GM18499 (cell line): ENCODE measurements around the gene SORCS2.

Source experiments
- ATAC-seq: cut with Tn5 transposase; IDR thresholded peaks from one replicate; pipeline ENCODE4 v1.9.1; 2021; ENCODE audit warnings: moderate number of reproducible peaks; ENCODE audit not compliant: insufficient read depth, unreplicated experiment

The SORCS2 gene

GRCh38 chr4:7781366-7781765, 589.0 kb downstream of the SORCS2 start:
- ATAC-seq: no peak

GRCh38 chr4:7781993-7782392, 589.7 kb downstream of the SORCS2 start:
- no peak for ATAC-seq

GRCh38 chr4:7782783-7783182, 590.4 kb downstream of the SORCS2 start:
- no peak for ATAC-seq

- no peak for ATAC-seq
These were observed 591.2 kb downstream of the SORCS2 start for GRCh38 chr4:7783541-7783940.

GRCh38 chr4:7784131-7784870, 592.0 kb downstream of the SORCS2 start:
- ATAC-seq: no peak

GRCh38 chr4:7785017-7785416, 592.7 kb downstream of the SORCS2 start:
- no peak for ATAC-seq

GRCh38 chr4:7786040-7786439, 593.7 kb downstream of the SORCS2 start:
- ATAC-seq: no peak

- ATAC-seq: no peak
These were observed 594.2 kb downstream of the SORCS2 start for GRCh38 chr4:7786517-7786916.

- ATAC-seq: no peak
These were observed 594.7 kb downstream of the SORCS2 start for GRCh38 chr4:7787067-7787466.

- ATAC-seq: no peak
These were observed 595.4 kb downstream of the SORCS2 start for GRCh38 chr4:7787681-7788141.

- ATAC-seq: no peak
These were observed 595.9 kb downstream of the SORCS2 start for GRCh38 chr4:7788193-7788592.

- no peak for ATAC-seq
These were observed 596.5 kb downstream of the SORCS2 start for GRCh38 chr4:7788694-7789425.

GRCh38 chr4:7790023-7790422, 597.7 kb downstream of the SORCS2 start:
- no peak for ATAC-seq

- no peak for ATAC-seq
These were observed 598.7 kb downstream of the SORCS2 start for GRCh38 chr4:7790999-7791398.
